K562 (cell line): ENCODE results near the gene SCN1B.

ENCODE experiments used
- ELF1 ChIP-seq: fragments of 200-800 bp; sonication (Bioruptor generic); IDR thresholded peaks from 2 replicates; pipeline ENCODE4 v1.6.1; 2016; ENCODE audit warnings: missing genetic modification characterization, missing compliant biosample characterization
- IRF9 ChIP-seq: fragments of 450-650 bp; IDR thresholded peaks from 2 replicates; pipeline ENCODE4 v1.6.1; 2016; ENCODE audit warnings: missing biosample characterization, missing genetic modification characterization
- MAX ChIP-seq: sonication (generic); formaldehyde crosslinking; IDR thresholded peaks from 2 replicates; pipeline ENCODE4 v1.9.0; 2022; ENCODE audit warnings: mild to moderate bottlenecking, missing genetic modification reagents
- NCOR1 ChIP-seq: fragments of 450-650 bp; IDR thresholded peaks from 2 replicates; pipeline ENCODE4 v1.6.1; 2016; ENCODE audit warnings: mild to moderate bottlenecking, moderate library complexity
- NR3C1 ChIP-seq: sonication (generic); formaldehyde crosslinking; IDR thresholded peaks from 2 replicates; pipeline ENCODE4 v1.8.1; 2022; ENCODE audit warnings: missing genetic modification reagents
- RBBP5 ChIP-seq: fragments of 200-600 bp; sonication (generic); IDR thresholded peaks from 2 replicates; pipeline ENCODE4 v1.6.1; 2012; ENCODE audit warnings: borderline replicate concordance, mild to moderate bottlenecking, low read length, control low read depth, inconsistent platforms; ENCODE audit not compliant: insufficient read depth, poor library complexity, severe bottlenecking
- RBM17 ChIP-seq: fragments of 200-400 bp; formaldehyde crosslinking; IDR thresholded peaks from 2 replicates; pipeline ENCODE4 v1.6.1; 2017; ENCODE audit warnings: low read depth, mild to moderate bottlenecking, low read length, borderline replicate concordance
- SP2 ChIP-seq: IDR thresholded peaks from 2 replicates; pipeline ENCODE4 v1.6.1; 2011; ENCODE audit warnings: mild to moderate bottlenecking, low read depth, low read length, moderate library complexity; ENCODE audit not compliant: poor library complexity, severe bottlenecking; ENCODE audit errors: extremely low read depth
- TF ChIP-seq, protein P1 (sequence below), 3 experiments: IDR thresholded peaks in 2 of 3; conservative IDR thresholded peaks in 1 of 3; 2 replicates each; pipeline ENCODE4 v1.5.1; 2011 to 2012; ENCODE audit warnings: low read length in 3 of 3, mild to moderate bottlenecking in 3 of 3, control low read depth in 2 of 3, improper control_type of control experiment in 1 of 3, inconsistent platforms in 1 of 3, low read depth in 1 of 3, mixed read lengths in 1 of 3, moderate library complexity in 1 of 3; ENCODE audit not compliant: insufficient read depth in 2 of 3
- TF ChIP-seq, protein P2 (sequence below), 2 experiments: fragments of 450-650 bp; formaldehyde crosslinking in 1 of 2; IDR thresholded peaks; 2 replicates each; pipeline versions ENCODE4 v1.4.0 to v1.6.1; 2014 to 2020; ENCODE audit warnings: mild to moderate bottlenecking in 2 of 2, borderline replicate concordance in 1 of 2, low read depth in 1 of 2
- TF ChIP-seq, protein P3 (sequence below): fragments of 450-650 bp; IDR thresholded peaks from 2 replicates; pipeline ENCODE4 v1.6.1; 2018; ENCODE audit not compliant: partially characterized antibody

DNA sequence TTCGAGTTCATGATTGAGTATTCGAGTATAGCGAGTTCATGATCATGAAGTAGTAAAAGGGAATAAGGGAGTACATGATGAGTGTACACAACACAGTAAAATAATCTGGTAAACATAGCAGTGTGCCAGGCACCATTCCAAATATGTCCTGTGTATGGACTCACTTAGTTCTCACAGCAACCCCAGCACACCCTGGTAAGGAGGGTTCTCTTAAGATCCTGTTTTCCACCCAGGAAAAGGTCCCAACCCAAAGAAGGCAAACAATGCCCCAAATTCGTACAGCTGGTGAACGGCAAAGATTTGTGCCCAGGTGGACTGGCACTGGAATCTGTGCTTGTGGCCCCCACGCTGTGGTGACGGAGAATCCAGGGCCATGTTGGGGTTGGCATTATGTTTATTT is 32.7 kb downstream of the SCN1B start:
- TF ChIP-seq, protein P1, sequence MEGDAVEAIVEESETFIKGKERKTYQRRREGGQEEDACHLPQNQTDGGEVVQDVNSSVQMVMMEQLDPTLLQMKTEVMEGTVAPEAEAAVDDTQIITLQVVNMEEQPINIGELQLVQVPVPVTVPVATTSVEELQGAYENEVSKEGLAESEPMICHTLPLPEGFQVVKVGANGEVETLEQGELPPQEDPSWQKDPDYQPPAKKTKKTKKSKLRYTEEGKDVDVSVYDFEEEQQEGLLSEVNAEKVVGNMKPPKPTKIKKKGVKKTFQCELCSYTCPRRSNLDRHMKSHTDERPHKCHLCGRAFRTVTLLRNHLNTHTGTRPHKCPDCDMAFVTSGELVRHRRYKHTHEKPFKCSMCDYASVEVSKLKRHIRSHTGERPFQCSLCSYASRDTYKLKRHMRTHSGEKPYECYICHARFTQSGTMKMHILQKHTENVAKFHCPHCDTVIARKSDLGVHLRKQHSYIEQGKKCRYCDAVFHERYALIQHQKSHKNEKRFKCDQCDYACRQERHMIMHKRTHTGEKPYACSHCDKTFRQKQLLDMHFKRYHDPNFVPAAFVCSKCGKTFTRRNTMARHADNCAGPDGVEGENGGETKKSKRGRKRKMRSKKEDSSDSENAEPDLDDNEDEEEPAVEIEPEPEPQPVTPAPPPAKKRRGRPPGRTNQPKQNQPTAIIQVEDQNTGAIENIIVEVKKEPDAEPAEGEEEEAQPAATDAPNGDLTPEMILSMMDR (IDR thresholded peaks at IDR 0.05 in 2 of 3, conservative IDR thresholded peaks at IDR 0.05 in 1 of 3; ENCODE audit: insufficient read depth in 2 of 3, low read depth in 1 of 3, low read length in 3 of 3), result no peak
- TF ChIP-seq, protein P2, sequence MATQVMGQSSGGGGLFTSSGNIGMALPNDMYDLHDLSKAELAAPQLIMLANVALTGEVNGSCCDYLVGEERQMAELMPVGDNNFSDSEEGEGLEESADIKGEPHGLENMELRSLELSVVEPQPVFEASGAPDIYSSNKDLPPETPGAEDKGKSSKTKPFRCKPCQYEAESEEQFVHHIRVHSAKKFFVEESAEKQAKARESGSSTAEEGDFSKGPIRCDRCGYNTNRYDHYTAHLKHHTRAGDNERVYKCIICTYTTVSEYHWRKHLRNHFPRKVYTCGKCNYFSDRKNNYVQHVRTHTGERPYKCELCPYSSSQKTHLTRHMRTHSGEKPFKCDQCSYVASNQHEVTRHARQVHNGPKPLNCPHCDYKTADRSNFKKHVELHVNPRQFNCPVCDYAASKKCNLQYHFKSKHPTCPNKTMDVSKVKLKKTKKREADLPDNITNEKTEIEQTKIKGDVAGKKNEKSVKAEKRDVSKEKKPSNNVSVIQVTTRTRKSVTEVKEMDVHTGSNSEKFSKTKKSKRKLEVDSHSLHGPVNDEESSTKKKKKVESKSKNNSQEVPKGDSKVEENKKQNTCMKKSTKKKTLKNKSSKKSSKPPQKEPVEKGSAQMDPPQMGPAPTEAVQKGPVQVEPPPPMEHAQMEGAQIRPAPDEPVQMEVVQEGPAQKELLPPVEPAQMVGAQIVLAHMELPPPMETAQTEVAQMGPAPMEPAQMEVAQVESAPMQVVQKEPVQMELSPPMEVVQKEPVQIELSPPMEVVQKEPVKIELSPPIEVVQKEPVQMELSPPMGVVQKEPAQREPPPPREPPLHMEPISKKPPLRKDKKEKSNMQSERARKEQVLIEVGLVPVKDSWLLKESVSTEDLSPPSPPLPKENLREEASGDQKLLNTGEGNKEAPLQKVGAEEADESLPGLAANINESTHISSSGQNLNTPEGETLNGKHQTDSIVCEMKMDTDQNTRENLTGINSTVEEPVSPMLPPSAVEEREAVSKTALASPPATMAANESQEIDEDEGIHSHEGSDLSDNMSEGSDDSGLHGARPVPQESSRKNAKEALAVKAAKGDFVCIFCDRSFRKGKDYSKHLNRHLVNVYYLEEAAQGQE (IDR thresholded peaks at IDR 0.05; ENCODE audit: borderline replicate concordance), result no peak
- TF ChIP-seq, protein P2 (CRISPR knock-in tag; IDR thresholded peaks at IDR 0.05; ENCODE audit: low read depth), result no peak
- TF ChIP-seq SP2 (no peak), RBM17 (no peak), RBBP5 (no peak), IRF9 (tag) (no peak), MAX (no peak), NR3C1 (CRISPR knock-in tag) (no peak), ELF1 (tag) (no peak), NCOR1 (no peak)
- TF ChIP-seq, protein P3, sequence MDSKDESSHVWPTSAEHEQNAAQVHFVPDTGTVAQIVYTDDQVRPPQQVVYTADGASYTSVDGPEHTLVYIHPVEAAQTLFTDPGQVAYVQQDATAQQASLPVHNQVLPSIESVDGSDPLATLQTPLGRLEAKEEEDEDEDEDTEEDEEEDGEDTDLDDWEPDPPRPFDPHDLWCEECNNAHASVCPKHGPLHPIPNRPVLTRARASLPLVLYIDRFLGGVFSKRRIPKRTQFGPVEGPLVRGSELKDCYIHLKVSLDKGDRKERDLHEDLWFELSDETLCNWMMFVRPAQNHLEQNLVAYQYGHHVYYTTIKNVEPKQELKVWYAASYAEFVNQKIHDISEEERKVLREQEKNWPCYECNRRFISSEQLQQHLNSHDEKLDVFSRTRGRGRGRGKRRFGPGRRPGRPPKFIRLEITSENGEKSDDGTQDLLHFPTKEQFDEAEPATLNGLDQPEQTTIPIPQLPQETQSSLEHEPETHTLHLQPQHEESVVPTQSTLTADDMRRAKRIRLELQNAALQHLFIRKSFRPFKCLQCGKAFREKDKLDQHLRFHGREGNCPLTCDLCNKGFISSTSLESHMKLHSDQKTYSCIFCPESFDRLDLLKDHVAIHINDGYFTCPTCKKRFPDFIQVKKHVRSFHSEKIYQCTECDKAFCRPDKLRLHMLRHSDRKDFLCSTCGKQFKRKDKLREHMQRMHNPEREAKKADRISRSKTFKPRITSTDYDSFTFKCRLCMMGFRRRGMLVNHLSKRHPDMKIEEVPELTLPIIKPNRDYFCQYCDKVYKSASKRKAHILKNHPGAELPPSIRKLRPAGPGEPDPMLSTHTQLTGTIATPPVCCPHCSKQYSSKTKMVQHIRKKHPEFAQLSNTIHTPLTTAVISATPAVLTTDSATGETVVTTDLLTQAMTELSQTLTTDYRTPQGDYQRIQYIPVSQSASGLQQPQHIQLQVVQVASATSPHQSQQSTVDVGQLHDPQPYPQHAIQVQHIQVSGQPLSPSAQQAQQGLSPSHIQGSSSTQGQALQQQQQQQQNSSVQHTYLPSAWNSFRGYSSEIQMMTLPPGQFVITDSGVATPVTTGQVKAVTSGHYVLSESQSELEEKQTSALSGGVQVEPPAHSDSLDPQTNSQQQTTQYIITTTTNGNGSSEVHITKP, result no peak
